ENCODE results near the gene ERI3.

Gene ERI3

GRCh38 chr1:44333376-44333775 is 21.7 kb downstream of the ERI3 start:
- DNase-seq (ENCODE audit: low read depth, low spot score): no peak
- no peak for TF ChIP-seq CTCF (IDR thresholded peaks at IDR 0.05; ENCODE audit: insufficient read depth, low read length, missing control alignments)
- H3K4me3 ChIP-seq (ENCODE audit: low read depth, low read length): no peak overlapping the region
- ChIA-PET CTCF (interaction anchor here (0.7 kb wide), 1 partner anchor 12 kb away, joined by 3 read pairs; no protein-coding TSS in a partner anchor), POLR2A (no interaction called here)

GRCh38 chr1:44332505-44332904 is 22.6 kb downstream of the ERI3 start:
- no peak for DNase-seq (ENCODE audit: low read depth, low spot score)
- H3K4me3 ChIP-seq (ENCODE audit: low read depth, low read length): no peak overlapping the region
- no peak for TF ChIP-seq CTCF (IDR thresholded peaks at IDR 0.05; ENCODE audit: insufficient read depth, low read length, missing control alignments)
- POLR2A ChIA-PET: no interaction called here
- CTCF ChIA-PET: interaction anchor here (0.7 to 1.7 kb wide), 4 partner anchors 11 to 321 kb away, joined by 3 to 6 read pairs (median 4); no protein-coding TSS in a partner anchor

- H3K4me3 ChIP-seq (ENCODE audit: low read depth, low read length): no peak overlapping the region
- TF ChIP-seq CTCF (IDR thresholded peaks at IDR 0.05; ENCODE audit: insufficient read depth, low read length, missing control alignments): no peak
- ChIA-PET POLR2A (no interaction called here), CTCF (interaction anchor here (0.9 to 1.7 kb wide), 3 partner anchors 10 to 114 kb away, joined by 3 to 5 read pairs (median 4); no protein-coding TSS in a partner anchor)
- no peak for DNase-seq (ENCODE audit: low read depth, low spot score)
These were observed 24.1 kb downstream of the ERI3 start for GRCh38 chr1:44330935-44331334.

GRCh38 chr1:44328671-44329416 is 26.2 kb downstream of the ERI3 start:
- DNase-seq (ENCODE audit: low read depth, low spot score): no peak
- no peak overlapping the region for H3K4me3 ChIP-seq (ENCODE audit: low read depth, low read length)
- ChIA-PET POLR2A (interaction anchor here (0.7 to 1.5 kb wide), 2 partner anchors 26 to 378 kb away, joined by 4 read pairs; partner anchors contain the start of gene ERI3), CTCF (interaction anchor here (1.2 to 4.5 kb wide), 4 partner anchors 9 to 324 kb away, joined by 3 to 33 read pairs (median 6); no protein-coding TSS in a partner anchor)
- no peak for TF ChIP-seq CTCF (IDR thresholded peaks at IDR 0.05; ENCODE audit: insufficient read depth, low read length, missing control alignments)

GRCh38 chr1:44327679-44328491 is 27.2 kb downstream of the ERI3 start:
- H3K4me3 ChIP-seq (ENCODE audit: low read depth, low read length): peak overlapping the region; percentile 9
- DNase-seq (ENCODE audit: low read depth, low spot score): peak; percentile 99
- no peak for TF ChIP-seq CTCF (IDR thresholded peaks at IDR 0.05; ENCODE audit: insufficient read depth, low read length, missing control alignments)
- ChIA-PET CTCF (interaction anchor here (1.1 to 4.5 kb wide), 8 partner anchors 9 to 325 kb away, joined by 3 to 33 read pairs (median 4); no protein-coding TSS in a partner anchor), POLR2A (interaction anchor here (0.6 to 1.5 kb wide), 4 partner anchors 27 to 379 kb away, joined by 3 to 4 read pairs (median 4); partner anchors contain the start of gene ERI3)
